ENCODE data around the gene NPTN.

GRCh38 chr15:73518876-73519733 is 114.1 kb downstream of the NPTN start:
- TF ChIP-seq CTCF (IDR thresholded peaks at IDR 0.05), result no peak
- no peak for TF ChIP-seq TAF1 (IDR thresholded peaks at IDR 0.05; ENCODE audit: borderline replicate concordance, low read depth, low read length)
- no peak for TF ChIP-seq EZH2phosphoT487 (IDR thresholded peaks at IDR 0.05; ENCODE audit: borderline replicate concordance, low read depth)
- no peak for TF ChIP-seq EP300 (IDR thresholded peaks at IDR 0.05; ENCODE audit: borderline replicate concordance in 1 of 2, low read depth in 1 of 2, low read length in 1 of 2)
- no peak for TF ChIP-seq JUND (IDR thresholded peaks at IDR 0.05)
- no peak for TF ChIP-seq SMC3 (IDR thresholded peaks at IDR 0.05; ENCODE audit: low read depth, low read length)
